K562 treated with DMSO at 1 percent for 12 hours (cell line): Measurements from ENCODE around the gene BCAS4. TPM values are rescaled to one million over a fixed set of nuclear protein-coding genes. Genes with fewer than 3 reads are reported as not detected.

Experiments
- total RNA-seq: library from RNA; unstranded; fragments of 300-600 nt; gene quantifications from 2 replicates; pipeline ENCODE4 v1.2.3, GENCODE V29; 2022; ENCODE audit not compliant: insufficient read depth

The BCAS4 gene
- total RNA-seq: 0.17 TPM in 1 of 2 replicates, not detected in the other

GRCh38 chr20:50794846-50795634 is at the start of gene BCAS4:
Gene BCAS4 (plus strand): TSS chr20:50795061. CDS start chr20:50795084, 23 bp downstream.

Other genes with a start within 250 kb of the BCAS4 start
- 10.4 and 27.7 TPM in 2 replicates for gene RIPOR3, start 103.5 kb upstream of the BCAS4 start, total RNA-seq
- gene PARD6B, start 63.5 kb upstream of the BCAS4 start, total RNA-seq: 1.1 and 3.2 TPM in 2 replicates
- gene ADNP, start 136.4 kb downstream of the BCAS4 start, total RNA-seq: 17.4 and 47.1 TPM in 2 replicates
- 43.6 and 62.0 TPM in 2 replicates for gene DPM1, start 163.5 kb downstream of the BCAS4 start, total RNA-seq
- 3.3 and 5.4 TPM in 2 replicates for gene MOCS3, start 163.8 kb downstream of the BCAS4 start, total RNA-seq
- gene KCNG1, start 228.0 kb downstream of the BCAS4 start, total RNA-seq: 17.2 and 19.1 TPM in 2 replicates